Measurements from ENCODE around the gene PLD1.
A peak's percentile ranks its signal among the peaks of the same experiment; 100 is the strongest.

PLD1 gene

DNA sequence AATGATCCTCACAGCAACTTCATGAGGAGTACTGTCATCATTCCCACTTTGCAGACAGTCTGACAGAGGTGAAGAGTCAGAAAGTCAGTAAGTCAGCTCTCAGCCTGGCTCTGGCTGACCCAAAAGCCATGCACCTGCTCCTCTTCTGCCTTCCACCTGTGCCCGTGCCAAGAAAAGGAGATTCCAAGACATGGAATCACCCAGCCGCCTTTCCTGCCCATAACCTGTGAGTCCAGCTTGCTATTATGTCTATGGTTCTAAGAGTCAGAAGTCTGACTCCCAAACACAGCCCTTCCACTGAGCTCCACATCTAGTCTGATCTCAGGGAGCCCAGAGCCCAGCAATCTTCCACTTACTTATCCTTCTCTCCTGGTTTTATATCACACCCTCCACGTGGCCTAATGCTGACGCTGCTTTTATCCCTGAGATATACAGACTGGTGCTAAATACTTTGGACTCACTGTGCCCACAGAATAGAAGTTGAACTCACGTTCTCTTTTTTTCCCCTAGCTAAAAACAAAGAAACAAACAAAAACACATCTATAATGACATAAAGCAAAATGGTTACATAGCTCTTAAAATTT is 66.0 kb downstream of the PLD1 start:
- no peak for DNase-seq

DNA sequence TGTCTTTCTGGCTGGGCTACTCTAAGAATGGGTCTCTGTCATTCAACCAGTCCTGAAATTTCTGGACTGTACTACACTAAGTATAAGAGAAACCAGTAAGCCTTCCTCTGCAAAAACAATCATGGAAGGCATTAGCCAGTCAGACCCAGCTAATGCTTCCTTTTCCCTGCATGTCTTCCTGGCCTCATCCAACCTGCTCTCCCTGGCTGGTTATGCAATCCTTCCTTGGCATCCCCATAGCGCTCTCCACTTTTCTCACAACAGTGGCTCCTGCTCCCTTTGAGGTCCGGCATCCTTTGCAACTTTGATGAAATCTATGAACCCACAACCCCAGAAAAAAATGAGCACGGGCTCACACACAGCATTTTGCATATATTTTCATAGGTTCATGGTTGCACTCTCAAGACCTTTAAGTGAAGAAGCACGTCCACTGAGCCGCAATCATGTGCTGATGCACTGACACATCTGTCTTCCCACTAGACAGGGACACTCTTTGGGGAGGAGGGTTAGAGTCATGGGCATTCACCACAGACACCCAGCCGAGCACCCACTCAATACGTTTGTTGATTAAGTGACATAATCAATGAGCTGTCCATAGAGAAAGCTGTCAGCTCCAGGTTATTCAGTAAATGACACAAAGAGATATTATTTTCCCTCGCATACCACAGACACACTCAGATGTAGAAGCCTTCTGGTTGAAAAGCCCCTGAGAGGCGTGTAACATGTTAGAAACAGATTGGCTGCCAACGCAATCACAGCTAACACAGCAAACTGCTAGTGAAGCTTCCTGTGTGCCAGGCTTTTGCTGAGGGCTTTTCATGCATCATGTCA is 66.7 kb downstream of the PLD1 start:
- no peak for DNase-seq

DNA sequence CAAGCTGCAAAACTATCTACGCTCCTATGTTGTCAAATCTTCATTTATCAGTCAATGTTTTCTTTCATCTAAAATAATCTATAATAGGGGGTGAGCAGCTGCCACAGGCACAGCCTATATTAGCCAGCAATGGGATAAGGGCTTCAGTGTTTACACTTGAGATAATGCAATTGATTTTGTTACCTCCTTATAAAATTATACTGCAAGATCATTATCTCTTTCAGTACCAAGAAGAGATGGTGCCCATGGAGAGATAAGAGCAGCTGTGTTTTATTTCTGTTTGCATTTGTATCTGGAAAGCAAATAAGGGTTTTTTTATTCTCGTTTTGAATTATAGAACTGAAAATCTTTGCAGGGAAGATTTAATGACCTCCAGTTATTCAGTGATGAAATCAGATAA is 68.9 kb downstream of the PLD1 start:
- DNase-seq, result no peak

DNA sequence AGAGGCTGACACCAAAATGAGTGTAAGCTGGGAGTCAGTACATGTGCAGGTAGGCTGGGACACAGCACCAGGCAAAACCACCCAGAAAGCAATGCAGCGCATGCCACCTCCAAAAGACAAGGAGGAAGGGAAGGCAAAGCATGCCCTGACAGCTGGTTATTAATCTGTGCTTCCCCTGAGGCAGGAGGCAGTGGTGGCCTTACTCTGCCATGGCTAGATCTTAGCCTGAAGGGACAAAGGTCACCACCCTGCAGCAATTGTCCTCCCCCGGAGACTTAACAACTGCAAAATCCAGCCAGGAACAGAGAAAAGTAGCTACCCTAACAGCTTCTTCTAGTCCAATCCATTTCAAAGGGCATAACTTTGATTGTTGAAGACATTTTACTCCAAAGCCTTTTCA is 73.7 kb downstream of the PLD1 start:
- DNase-seq, result no peak

DNA sequence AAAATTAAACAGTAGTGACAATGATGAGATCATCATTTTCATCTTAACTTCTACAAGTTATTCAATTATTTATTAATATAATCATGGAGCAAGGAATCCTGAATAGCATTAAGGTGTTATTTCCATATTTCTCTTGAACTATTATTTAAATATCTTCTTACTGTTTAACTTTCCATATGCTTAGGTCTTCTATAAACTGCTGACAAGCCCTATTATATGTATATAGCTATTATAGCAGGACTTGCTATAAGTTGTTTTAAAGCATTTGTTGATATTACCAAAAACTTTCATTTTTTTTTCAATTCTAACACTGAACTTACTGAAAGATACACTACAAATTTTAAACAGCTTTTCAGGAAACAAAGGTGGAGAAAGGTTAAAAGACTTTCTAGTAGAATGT is 76.7 kb downstream of the PLD1 start:
- DNase-seq, result no peak

DNA sequence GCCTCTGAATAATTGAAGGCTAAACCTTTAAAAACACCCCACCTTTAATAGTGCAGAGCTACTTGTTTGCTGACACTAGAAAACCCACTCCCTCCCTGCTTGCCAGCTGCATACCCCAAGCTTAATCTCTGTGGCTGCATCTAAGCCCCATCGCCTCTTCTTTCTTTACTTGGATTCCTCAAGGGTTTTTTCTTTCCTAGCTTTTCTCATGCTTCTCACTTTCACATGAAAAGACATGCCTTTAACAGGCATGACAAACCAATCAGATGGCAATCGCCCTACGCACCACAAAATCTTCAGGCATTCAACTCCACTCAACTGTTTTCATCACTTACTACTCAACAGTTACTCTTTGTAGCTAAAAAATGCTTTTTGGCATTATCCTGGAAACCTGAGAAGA is 77.5 kb downstream of the PLD1 start:
- DNase-seq, result no peak

DNA sequence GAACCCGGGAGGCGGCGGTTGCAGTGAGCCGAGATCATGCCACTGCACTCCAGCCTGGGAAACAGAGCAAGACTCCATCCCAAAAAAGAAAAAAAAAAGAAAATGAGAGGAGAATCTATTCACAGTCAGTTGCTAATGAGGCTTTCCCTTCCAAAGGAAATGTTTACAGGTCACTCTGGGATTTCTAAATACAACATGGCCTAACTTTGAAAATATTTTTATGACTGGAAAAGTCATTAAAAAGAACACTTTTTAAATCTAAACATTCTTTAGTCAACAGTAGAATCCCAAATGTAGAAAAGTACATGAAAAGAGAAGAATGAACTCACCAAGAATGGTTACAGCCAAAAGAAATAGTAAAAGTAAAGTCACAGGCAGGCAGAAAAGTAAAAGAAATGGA is 78.6 kb downstream of the PLD1 start:
- no peak for DNase-seq

DNA sequence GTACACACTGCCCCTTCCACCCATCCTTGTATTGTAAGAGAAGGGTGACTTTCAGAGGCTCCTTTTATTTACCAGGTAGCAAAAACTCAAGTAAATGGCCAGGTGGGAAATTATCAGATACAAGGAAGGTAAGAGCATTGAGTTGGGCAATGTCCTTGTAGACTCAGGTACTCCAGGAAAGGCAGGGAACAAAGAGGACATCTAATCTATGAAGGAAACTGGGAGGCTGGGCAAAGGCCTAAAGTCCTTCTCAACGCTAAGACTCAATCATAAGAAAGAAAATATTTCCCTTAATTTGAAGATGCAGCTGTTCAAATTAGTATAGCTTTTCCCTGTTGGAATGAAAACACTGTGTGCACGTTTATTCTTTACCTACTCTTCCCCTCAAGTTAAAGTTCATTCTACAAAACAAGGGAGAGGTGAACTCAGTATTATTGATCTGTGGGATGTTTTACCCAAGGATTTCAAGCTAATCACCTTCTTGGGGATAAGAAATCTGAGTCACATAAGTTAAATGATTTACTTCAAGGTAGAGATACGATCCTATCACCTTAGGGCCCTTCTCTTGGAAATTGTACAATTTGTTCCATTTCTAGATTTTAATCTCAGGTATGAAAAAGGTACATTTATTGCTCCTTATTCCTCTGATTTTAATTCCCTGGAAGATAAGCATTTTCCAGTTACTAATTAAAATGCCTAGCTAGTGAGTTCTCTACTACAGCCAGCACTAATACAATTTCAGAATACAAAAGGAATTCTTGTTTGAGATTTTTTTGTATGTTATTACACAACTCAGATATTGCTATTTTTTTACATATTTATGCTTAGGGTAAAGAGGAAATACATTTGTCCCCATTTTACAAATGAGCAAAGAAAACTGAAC is 80.6 kb downstream of the PLD1 start:
- DNase-seq, result no peak

DNA sequence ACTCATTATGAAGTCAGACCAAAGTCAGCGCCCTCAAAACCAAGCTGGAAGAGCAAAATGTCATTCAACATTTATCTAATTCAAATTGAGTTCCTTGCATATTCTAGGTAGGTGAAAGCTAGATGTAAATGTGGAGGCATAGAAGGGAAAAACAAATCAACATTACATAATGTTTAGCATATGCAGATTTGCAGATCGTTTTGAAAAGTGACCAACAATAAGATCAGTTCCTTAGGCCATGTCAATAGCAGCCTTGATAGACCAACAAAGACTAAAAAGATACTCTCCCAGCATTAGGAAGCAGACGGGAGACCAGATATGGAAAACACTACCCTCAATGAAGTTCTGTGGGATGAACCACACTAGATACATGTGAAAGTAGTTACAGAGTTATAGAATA is 83.0 kb downstream of the PLD1 start:
- DNase-seq, result no peak

DNA sequence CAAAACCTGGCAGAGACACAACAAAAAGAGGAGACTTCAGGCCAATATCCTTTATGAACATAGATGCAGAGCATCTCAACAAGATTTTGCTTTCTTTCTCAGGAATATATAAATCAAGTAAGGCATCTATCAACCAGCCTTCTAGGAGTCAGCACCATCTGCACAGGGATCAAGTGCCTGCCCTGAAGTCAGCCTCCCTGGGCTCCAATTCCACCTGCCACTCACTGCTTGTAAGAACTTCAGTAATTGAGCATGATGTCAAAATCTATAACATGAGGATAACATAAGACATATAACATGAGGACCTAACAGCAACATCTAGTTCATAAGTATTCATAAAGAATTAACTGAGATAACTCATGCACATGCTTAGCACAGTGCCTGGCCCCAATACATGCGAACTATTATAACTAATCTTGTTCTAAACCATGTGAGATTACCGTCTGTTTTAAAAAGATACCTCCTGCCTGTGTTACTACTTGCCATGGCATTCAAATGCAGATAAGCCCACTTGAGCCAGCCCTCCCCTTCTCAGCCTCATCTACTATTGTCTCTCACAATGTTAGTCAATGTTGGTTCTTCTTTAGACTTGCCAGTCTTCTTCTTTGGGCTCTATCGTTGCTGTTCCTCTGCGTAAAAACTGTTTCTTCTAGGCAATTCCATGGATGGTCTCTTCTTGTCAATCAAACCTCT is 91.6 kb downstream of the PLD1 start:
- DNase-seq, result no peak

DNA sequence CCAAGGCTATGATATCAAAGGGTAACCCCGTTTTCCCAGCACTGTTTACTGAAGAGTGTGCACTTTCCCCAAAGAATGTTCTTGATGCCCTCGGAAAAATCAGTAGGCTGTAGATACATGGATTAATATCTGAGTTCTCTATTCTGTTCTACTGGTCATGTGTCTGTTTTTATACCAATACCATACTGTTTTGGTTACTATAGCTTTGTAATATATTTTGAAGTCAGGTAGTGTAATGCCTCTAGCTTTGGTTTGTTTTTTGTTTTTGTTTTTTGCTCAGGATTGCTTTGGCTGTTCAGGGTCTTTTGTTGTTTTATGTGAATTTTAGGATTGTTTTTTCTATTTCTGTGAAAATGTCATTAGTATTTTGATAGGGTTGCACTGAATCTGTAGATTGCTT is 95.1 kb downstream of the PLD1 start:
- DNase-seq, result no peak

DNA sequence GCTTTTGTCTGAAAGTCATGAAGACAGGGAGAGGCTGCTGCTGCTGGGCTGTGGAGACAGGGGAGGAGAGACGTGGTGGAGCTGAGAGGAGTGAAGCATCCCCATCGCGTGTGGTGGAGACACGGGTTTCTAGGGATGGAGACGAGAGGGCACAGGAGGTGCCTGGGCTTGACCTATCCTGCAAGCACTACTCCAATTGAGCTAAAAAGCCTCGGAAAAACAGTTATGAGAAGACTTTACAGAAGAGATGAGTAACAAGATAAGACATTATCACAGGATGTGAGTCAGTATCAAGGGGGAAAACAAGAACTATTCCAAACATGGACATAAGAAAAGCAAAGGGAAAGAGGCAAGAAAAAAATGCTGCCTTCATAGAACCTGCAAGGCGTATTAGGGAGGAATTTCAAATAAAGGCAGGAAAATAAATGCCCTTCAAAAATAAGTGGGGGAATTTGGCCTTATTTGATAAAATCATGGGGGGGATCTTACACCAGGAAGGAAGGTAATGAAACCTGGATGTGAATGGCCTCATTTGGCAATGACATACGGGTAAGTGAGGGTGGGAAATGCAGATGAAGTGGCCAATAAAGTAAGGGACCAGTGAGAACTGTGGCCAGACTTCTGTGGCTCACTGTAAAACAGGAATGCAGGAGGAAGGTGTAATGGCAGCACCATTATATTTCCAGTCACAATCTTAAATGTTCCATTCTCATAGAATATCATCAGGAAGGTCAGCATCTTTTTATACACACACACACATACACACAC is 97.9 kb downstream of the PLD1 start:
- DNase-seq, result no peak

DNA sequence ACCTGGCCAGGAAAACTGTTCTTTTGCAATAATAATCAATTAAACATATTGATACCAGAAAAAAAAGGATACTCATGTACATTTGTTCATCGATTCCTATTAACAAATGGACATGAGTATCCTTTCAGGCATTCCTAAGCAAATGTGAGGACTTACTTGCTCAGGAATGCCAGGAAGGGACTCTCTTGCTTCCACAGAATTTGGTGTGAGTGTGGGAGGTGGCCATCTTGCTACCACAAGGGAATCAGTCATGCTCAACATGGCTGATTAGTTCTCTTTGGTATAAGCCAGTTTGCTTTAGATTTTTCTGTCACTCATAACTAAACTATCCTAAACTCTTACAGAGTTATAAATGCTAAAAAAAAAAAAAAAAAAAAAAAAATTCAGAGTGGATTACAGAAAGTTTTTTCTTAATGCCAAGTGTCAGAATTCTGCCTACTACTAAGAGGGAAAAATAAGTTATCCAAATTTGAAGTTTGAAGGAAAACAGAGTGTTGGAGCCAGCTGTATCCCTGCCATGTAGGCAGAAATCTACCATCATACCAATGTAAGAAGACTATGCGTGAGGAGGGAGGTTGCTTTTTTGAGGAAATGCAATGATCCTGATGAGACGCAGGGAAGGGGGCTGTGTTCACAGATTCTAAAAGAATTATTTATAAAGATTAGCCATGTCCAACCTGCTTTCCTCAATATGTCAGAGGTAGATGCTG is 98.7 kb downstream of the PLD1 start:
- DNase-seq, result no peak

DNA sequence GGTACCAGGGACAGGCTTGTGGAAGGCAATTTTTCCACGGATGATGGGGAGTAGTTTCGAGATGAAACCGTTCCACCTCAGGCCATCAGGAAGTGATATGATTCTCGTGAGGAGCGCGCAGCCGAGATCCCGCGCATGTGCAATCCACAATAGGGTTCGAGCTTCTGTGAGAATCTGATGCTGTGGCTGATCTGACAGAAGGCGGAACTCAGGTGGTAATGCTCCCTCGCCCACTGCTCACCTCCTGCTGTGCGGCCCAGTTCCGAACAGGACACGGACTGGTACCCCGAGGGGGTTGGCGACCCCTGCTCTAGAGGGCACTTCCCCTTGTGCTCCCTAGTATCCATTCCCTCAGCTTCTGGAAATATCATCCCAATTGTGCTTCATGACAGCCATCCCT is 99.9 kb downstream of the PLD1 start:
- no peak for DNase-seq

DNA sequence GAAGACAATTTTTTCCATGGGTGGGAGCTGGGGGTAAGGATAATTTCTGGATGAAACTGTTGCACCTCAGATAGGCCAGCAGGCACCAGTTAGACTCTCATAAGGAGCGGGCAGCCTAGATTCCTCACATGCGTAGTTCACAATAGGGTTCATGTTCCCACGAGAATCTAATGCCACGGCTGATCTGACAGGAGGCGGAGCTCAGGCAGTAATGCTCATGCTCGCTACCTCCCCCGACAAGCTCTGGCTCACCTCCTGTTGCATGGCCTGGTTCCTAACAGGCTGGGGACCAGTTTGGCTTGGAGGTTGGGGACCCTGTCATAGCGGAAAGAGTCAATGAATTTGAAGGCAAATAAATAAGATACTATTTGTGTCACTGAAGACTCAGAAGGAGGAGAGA is 105.5 kb downstream of the PLD1 start:
- DNase-seq, result no peak

DNA sequence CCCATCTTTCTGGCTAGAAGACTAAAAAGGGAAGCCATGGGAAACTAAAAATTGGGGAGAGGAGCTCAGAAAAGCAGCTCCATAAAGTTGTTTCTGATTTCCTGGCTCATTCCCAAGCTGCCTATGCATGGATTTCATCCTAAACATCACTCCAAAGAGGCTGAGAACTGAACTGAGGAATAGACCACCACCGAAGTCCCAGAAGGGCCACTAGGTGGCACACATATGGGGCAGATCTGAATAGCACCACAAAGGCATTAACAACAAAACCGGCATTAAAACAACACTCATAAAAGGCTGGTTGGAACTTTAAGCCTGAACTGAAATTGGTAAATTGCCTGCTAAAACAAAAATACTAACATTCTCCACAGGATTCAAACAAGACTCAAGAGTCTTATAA is 106.3 kb downstream of the PLD1 start:
- DNase-seq, result peak in 1 of 2 donors; percentile 3

DNA sequence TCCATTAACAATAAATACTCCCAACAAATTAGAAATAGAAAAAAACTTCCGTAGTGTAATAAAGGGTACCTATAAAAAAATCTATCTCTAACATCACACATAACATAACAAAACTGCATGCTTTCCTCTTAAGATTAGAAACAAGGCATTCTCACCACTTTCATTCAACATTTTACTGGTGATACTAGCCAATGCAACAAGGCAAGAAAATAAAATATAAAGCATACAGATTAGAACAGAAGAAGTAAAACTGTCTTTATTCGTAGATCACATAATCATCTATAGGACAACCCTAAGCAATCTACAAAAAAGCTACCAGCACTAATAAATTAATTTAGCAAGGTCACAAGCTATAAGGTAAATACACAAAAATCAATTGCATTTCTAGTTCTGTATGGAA is 107.1 kb downstream of the PLD1 start:
- DNase-seq, result no peak

DNA sequence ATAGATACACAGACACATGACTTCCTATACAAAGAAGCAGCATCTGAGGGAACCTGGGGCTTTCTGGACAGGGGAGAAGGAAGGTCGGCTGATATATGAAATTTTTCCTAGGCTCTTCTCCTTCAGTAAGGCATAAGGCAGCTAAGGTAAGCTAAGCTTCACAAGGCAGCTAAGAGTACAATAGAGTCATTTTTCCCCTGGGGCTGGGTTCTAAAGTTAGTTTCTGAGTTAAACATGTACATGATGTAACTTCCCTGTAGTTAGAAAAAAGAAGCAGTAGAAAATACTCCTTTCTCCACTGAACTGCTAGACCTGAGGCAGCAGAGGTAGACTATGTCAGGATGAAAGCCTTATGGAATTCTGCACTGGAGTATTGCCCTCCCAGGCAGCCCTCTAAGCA is 109.6 kb downstream of the PLD1 start:
- no peak for DNase-seq

DNA sequence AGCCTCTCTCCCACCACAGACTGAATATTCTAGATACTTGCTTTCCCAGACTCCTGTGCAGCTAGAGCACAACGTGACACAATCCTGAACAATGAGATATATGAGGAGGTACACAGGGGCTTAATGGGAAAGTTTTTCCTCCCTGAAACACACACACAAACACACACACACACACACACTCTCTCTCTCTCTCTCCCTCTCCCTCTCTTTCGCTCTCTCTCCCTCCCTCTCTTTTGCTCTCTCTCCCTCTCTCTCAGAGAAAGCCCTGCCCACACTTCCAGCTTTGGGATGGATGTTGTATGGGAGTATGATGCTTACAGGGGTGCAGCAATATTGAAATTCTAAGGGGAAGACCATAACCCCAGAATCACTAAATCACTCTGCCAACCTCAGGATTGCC is 110.1 kb downstream of the PLD1 start:
- DNase-seq, result no peak

DNA sequence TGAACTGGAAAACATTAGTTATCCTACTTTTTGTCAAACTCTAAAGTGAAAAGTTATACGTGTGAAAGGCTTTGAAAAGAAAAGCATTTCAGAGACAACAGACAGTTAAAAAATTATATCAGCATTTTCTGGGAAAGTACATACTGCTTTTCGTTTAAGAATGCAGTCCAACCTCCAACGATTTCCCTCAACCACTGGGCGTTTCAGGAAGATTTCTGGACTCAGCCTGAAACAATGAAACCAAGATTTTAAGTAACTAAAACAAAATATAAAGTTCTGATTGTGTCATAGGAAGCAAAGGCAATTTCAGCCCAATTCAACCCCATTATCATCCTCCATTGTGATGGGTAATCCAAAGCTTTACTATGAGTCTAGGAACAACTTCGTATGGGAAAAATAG is 110.7 kb downstream of the PLD1 start:
- DNase-seq, result no peak

DNA sequence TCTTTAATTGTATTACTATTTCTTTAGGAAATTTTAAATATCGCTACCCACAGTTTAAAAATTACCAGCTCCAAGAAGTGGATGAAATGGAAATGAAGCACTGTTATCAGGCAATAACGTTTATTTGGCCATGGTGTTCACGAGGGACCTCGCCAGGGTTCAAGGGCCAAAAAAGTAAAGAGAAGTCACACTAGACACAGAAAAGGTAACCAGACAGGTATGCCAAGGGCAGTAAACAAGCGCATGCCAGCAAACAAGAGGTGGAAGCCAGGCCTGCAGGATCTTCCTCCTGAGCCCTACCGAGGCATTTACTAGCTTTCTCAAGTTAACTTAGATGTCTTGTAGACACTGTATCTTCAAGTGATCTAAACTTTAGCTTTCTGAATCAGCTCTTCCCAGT is 113.5 kb downstream of the PLD1 start:
- no peak for DNase-seq

DNA sequence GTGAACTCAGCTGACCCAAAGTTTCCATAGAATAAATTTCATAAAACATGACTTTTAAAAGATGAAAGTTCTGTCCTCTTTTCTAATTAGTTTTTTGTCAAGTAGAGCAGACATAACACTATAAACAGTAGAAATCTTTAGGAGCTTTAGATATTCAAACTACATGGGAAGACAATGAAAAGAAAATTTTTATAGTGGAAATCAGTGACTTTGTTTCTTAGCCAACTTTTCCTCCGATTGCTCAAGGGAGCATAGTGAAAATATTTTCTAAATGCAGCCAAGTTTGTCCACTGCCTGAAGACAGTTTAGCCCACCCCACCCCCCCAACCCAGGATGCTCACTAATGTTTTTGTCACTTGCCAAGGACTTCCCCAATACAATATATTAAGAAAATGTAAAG is 114.9 kb downstream of the PLD1 start:
- DNase-seq, result no peak

All from activated CD4-positive, alpha-beta T cell treated with anti-CD3 and anti-CD28 coated beads for 4 hours (primary cell).